Stomach (tissue), 9 donors: ENCODE data around the gene ELN. TPM values are rescaled to one million over a fixed set of nuclear protein-coding genes. Genes with fewer than 3 reads are reported as not detected.
"Not testable (repeated sequence)": the region's sequence is repeated elsewhere in the genome, so short reads cannot be mapped to it uniquely, and the experiment has no call there.

Source experiments
- DNase-seq, 2 donors: peaks; one replicate each; pipeline versions ENCODE4 v3.0.0 to v3.0.0-alpha.2; 2013 to 2019
- H3K27ac ChIP-seq, 5 donors: fragments of 200-600 bp in 4 of 5; sonication (generic) in 4 of 5; one replicate each; pipeline ENCODE4 v1.5.1; 2013 to 2019; ENCODE audit warnings: mild to moderate bottlenecking in 1 of 5, moderate library complexity in 1 of 5
- H3K27me3 ChIP-seq, 3 donors: fragments of 200-600 bp; sonication (generic); one replicate each; pipeline ENCODE4 v1.5.1; 2017 to 2019; ENCODE audit warnings: mixed run types in 1 of 3
- H3K36me3 ChIP-seq, 4 donors: fragments of 200-600 bp; sonication (generic); 1 replicate in 3 of 4; 2 replicates in 1 of 4; pipeline ENCODE4 v1.5.1; 2016 to 2019
- H3K4me1 ChIP-seq, 4 donors: fragments of 200-600 bp; sonication (generic); one replicate each; pipeline ENCODE4 v1.5.1; 2016 to 2019
- H3K4me3 ChIP-seq, 4 donors: fragments of 200-600 bp; sonication (generic) in 3 of 4; one replicate each; pipeline ENCODE4 v1.5.1; 2016 to 2019; ENCODE audit warnings: mild to moderate bottlenecking in 1 of 4
- H3K9me3 ChIP-seq, 4 donors: fragments of 200-600 bp; sonication (generic); one replicate each; pipeline ENCODE4 v1.5.1; 2016 to 2019
- CTCF ChIP-seq, 7 experiments: fragments of 450-650 bp in 4 of 7; fragments of 200-600 bp in 3 of 7; sonication (generic) in 3 of 7; IDR thresholded peaks; one replicate each; pipeline ENCODE4 v1.5.1; 2016 to 2019; ENCODE audit warnings: antibody characterized with exemption in 7 of 7, control low read depth in 2 of 7, mild to moderate bottlenecking in 1 of 7
- EP300 ChIP-seq: sonication (generic); formaldehyde crosslinking; IDR thresholded peaks from one replicate; pipeline ENCODE4 v1.6.1; 2017; ENCODE audit warnings: antibody characterized with exemption
- POLR2A ChIP-seq, 4 donors: fragments of 450-650 bp; IDR thresholded peaks; one replicate each; pipeline ENCODE4 v1.6.1; 2016; ENCODE audit warnings: antibody characterized with exemption in 4 of 4, control low read depth in 2 of 4, mild to moderate bottlenecking in 1 of 4, moderate library complexity in 1 of 4
- POLR2AphosphoS5 ChIP-seq, 3 donors: sonication (generic); formaldehyde crosslinking; IDR thresholded peaks; one replicate each; pipeline ENCODE4 v1.6.1; 2016; ENCODE audit warnings: antibody characterized with exemption in 3 of 3
- WGBS, 5 donors: extraction: QIAGEN DNeasy Blood & Tissue Kit in 3 of 5; methylation state at CpG; one replicate each; pipeline versions ENCODE4 v1.1.5 to v1.1.7; 2013 to 2018; 5-methylcytosine and 5-hydroxymethylcytosine counted together
- intact Hi-C: fragments of 100-400 bp; cut with DNase I; formaldehyde crosslinking; loops from one replicate; pipeline ENCODE4 v1.15.1; 2023; ENCODE audit warnings: low total_unique reads
- polyA plus RNA-seq, 3 donors: library from polyadenylated mRNA; stranded (reverse); fragments of 200-250 nt; gene quantifications; one replicate each; pipeline ENCODE4 v1.2.3, GENCODE V29; 2013
- total RNA-seq, 5 donors: library from RNA; depleted of rRNA; stranded (reverse); fragments of >200 nt; gene quantifications; one replicate each; pipeline versions ENCODE4 v1.1.0 to v1.2.3, GENCODE V29; 2014 to 2016
- donor health status: healthy with polysubstance abuse.
- donor health status: Bipolar disorder and iron deficiency.
- donor health status: healthy.

ELN gene
- total and polyA plus RNA-seq, 8 donors, result 19.4 to 274 (median 66.5) TPM

GRCh38 chr7:74044366-74045350, 16.7 kb downstream of the ELN start:
- intact Hi-C loops, result loop anchor here (10.0 kb wide), 1 partner anchor 360 kb away; no protein-coding TSS in a partner anchor
- DNase-seq, result no peak
- no peaks in the 10 kb centered on the region for H3K27me3 ChIP-seq
- TF ChIP-seq EP300, result no peak
- no peak for TF ChIP-seq CTCF (IDR thresholded peaks at IDR 0.05)
- TF ChIP-seq POLR2A (IDR thresholded peaks at IDR 0.05), result no peak
- no peak for TF ChIP-seq POLR2AphosphoS5 (IDR thresholded peaks at IDR 0.05)
- peaks cover 5 to 98% (median 60%) of the 10 kb centered on the region in 4 donors for H3K36me3 ChIP-seq
- 74 to 85% (median 76%) methylated on average over 17 to 20 of the region's 20 CpGs for WGBS, 5 donors
- H3K4me3 ChIP-seq, result no peak overlapping the region
- H3K27ac ChIP-seq, result peak overlapping the region in 3 of 5 donors; percentile 20 to 81 (median 68)
- peaks cover 13 to 39% (median 26%) of the 10 kb centered on the region in 4 donors for H3K4me1 ChIP-seq
- no peaks in the 10 kb centered on the region for H3K9me3 ChIP-seq

- not testable (repeated sequence) for H3K27me3 ChIP-seq, H3K4me3 ChIP-seq, DNase-seq, H3K27ac ChIP-seq, H3K9me3 ChIP-seq
- Histone ChIP-seq H3K36me3 (peaks cover 5 to 99% (median 64%) of the 10 kb centered on the region in 4 donors), H3K4me1 (peaks cover 13 to 34% (median 31%) of the 10 kb centered on the region in 4 donors)
- 91 to 99% (median 92%) methylated on average over 7 of the region's 7 CpGs for WGBS, 5 donors
- intact Hi-C loops, result loop anchor here (10.0 kb wide), 1 partner anchor 358 kb away; no protein-coding TSS in a partner anchor
Observed at GRCh38 chr7:74046581-74046980, 18.6 kb downstream of the ELN start.

- 68 to 82% (median 79%) methylated on average over 5 of the region's 5 CpGs for WGBS, 5 donors
- no peak for DNase-seq
- peaks cover 5 to 97% (median 73%) of the 10 kb centered on the region in 4 donors for H3K36me3 ChIP-seq
- H3K27me3 ChIP-seq, result no peaks in the 10 kb centered on the region
- intact Hi-C loops, result loop anchor here (10.0 kb wide), 1 partner anchor 357 kb away; no protein-coding TSS in a partner anchor
- no peak overlapping the region for H3K27ac ChIP-seq
- no peaks in the 10 kb centered on the region for H3K9me3 ChIP-seq
- no peak overlapping the region for H3K4me3 ChIP-seq
- H3K4me1 ChIP-seq, result peaks cover 8 to 27% (median 25%) of the 10 kb centered on the region in 4 donors
- TF ChIP-seq CTCF (IDR thresholded peaks at IDR 0.05) (no peak), EP300 (no peak), POLR2AphosphoS5 (IDR thresholded peaks at IDR 0.05) (no peak), POLR2A (IDR thresholded peaks at IDR 0.05) (no peak)
Observed at GRCh38 chr7:74047804-74048380, 19.9 kb downstream of the ELN start.

- intact Hi-C loops, result loop anchor here (10.0 kb wide), 1 partner anchor 356 kb away; no protein-coding TSS in a partner anchor
- WGBS, 5 donors, result 93 to 98% (median 97%) methylated on average over 2 of the region's 2 CpGs
- TF ChIP-seq POLR2AphosphoS5 (IDR thresholded peaks at IDR 0.05), result no peak
- TF ChIP-seq EP300, result no peak
- TF ChIP-seq CTCF (IDR thresholded peaks at IDR 0.05), result no peak
- no peak for TF ChIP-seq POLR2A (IDR thresholded peaks at IDR 0.05)
- Histone ChIP-seq H3K36me3 (peaks cover 5 to 97% (median 82%) of the 10 kb centered on the region in 4 donors), H3K9me3 (no peaks in the 10 kb centered on the region), H3K27me3 (no peaks in the 10 kb centered on the region), H3K4me3 (no peak overlapping the region), H3K27ac (no peak overlapping the region), H3K4me1 (peaks cover 0 to 15% (median 13%) of the 10 kb centered on the region in 4 donors)
- no peak for DNase-seq
Observed at GRCh38 chr7:74048999-74049599, 21.1 kb downstream of the ELN start.
